ENCODE results near the gene RAD9A. TPM values are rescaled to one million over a fixed set of nuclear protein-coding genes. Genes with fewer than 3 reads are reported as not detected.
A peak's percentile ranks its signal among the peaks of the same experiment; 100 is the strongest.

RAD9A gene
- total RNA-seq, 1 experiment from 2014 or later, result 26.9 TPM

GRCh38 chr11:67376873-67377808 is 14.6 kb upstream of the RAD9A start:
- Mint-ChIP-seq H3K9me3 (ENCODE audit: low read depth, unreplicated experiment) (no peaks in the 10 kb centered on the region), H3K4me3 (ENCODE audit: low read depth, unreplicated experiment) (no peak overlapping the region), H3K4me1 (ENCODE audit: low read depth, unreplicated experiment) (peaks cover 56% of the 10 kb centered on the region), H3K27ac (ENCODE audit: unreplicated experiment) (no peak overlapping the region), H3K36me3 (ENCODE audit: insufficient read depth, unreplicated experiment) (peaks cover 39% of the 10 kb centered on the region), H3K27me3 (ENCODE audit: unreplicated experiment) (no peaks in the 10 kb centered on the region)
- DNase-seq, result peak; percentile 43
- BruUV-seq (replicated peaks), result no TSS peak
- CTCF ChIA-PET, result interaction anchor here (0.6 to 3.2 kb wide), 6 partner anchors 9 to 1835 kb away, joined by 3 to 12 read pairs (median 4); no protein-coding TSS in a partner anchor
- intact Hi-C loops (cut with micrococcal nuclease; ENCODE audit: unreplicated experiment), result no loop called here
- no peak for TF ChIP-seq CTCF (IDR thresholded peaks at IDR 0.05; ENCODE audit: unreplicated experiment)

GRCh38 chr11:67378544-67378943 is 13.2 kb upstream of the RAD9A start:
- CTCF ChIA-PET, result interaction anchor here (0.6 to 4.9 kb wide), 4 partner anchors 8 to 33 kb away, joined by 3 to 46 read pairs (median 4); no protein-coding TSS in a partner anchor
- H3K9me3 Mint-ChIP-seq (ENCODE audit: low read depth, unreplicated experiment), result no peaks in the 10 kb centered on the region
- intact Hi-C loops (cut with micrococcal nuclease; ENCODE audit: unreplicated experiment), result no loop called here

GRCh38 chr11:67379061-67380058 is 12.4 kb upstream of the RAD9A start:
- Mint-ChIP-seq H3K4me1 (ENCODE audit: low read depth, unreplicated experiment) (peaks cover 63% of the 10 kb centered on the region), H3K4me3 (ENCODE audit: low read depth, unreplicated experiment) (peak overlapping the region; percentile 26), H3K36me3 (ENCODE audit: insufficient read depth, unreplicated experiment) (peaks cover 27% of the 10 kb centered on the region), H3K27me3 (ENCODE audit: unreplicated experiment) (no peaks in the 10 kb centered on the region), H3K27ac (ENCODE audit: unreplicated experiment) (no peak overlapping the region), H3K9me3 (ENCODE audit: low read depth, unreplicated experiment) (no peaks in the 10 kb centered on the region)
- no TSS peak for BruUV-seq (replicated peaks)
- DNase-seq, result no peak
- CTCF ChIA-PET, result interaction anchor here (0.6 to 4.9 kb wide), 5 partner anchors 10 to 58 kb away, joined by 3 to 46 read pairs (median 3); partner anchors contain the start of gene POLD4
- no peak for TF ChIP-seq CTCF (IDR thresholded peaks at IDR 0.05; ENCODE audit: unreplicated experiment)
- intact Hi-C loops (cut with micrococcal nuclease; ENCODE audit: unreplicated experiment), result loop anchor here (5.0 to 10.0 kb wide), 2 partner anchors 32 to 115 kb away; partner anchors contain the start of gene GRK2

More at GRCh38 chr11:67378544-67378943, 13.2 kb upstream of the RAD9A start:
- no peak overlapping the region for H3K4me3 Mint-ChIP-seq (ENCODE audit: low read depth, unreplicated experiment)
- H3K27me3 Mint-ChIP-seq (ENCODE audit: unreplicated experiment), result no peaks in the 10 kb centered on the region
- H3K4me1 Mint-ChIP-seq (ENCODE audit: low read depth, unreplicated experiment), result peaks cover 63% of the 10 kb centered on the region
- TF ChIP-seq CTCF (IDR thresholded peaks at IDR 0.05; ENCODE audit: unreplicated experiment), result no peak
- BruUV-seq (replicated peaks), result no TSS peak
- peaks cover 35% of the 10 kb centered on the region for H3K36me3 Mint-ChIP-seq (ENCODE audit: insufficient read depth, unreplicated experiment)
- H3K27ac Mint-ChIP-seq (ENCODE audit: unreplicated experiment), result no peak overlapping the region
- no peak for DNase-seq
